Stimulated activated CD4-positive, alpha-beta T cell treated with anti-CD3 and anti-CD28 coated beads, Interleukin-4, amount 100 ng/mL, for 4 hours (primary cell): ENCODE data around the gene CCND3.
A peak's percentile ranks its signal among the peaks of the same experiment; 100 is the strongest.
"Not testable (repeated sequence)": the region's sequence is repeated elsewhere in the genome, so short reads cannot be mapped to it uniquely, and the experiment has no call there.

Experiments
- DNase-seq, 2 experiments: peaks; one replicate each; pipeline ENCODE4 v3.0.0-alpha.2; 2020

Gene CCND3

DNA sequence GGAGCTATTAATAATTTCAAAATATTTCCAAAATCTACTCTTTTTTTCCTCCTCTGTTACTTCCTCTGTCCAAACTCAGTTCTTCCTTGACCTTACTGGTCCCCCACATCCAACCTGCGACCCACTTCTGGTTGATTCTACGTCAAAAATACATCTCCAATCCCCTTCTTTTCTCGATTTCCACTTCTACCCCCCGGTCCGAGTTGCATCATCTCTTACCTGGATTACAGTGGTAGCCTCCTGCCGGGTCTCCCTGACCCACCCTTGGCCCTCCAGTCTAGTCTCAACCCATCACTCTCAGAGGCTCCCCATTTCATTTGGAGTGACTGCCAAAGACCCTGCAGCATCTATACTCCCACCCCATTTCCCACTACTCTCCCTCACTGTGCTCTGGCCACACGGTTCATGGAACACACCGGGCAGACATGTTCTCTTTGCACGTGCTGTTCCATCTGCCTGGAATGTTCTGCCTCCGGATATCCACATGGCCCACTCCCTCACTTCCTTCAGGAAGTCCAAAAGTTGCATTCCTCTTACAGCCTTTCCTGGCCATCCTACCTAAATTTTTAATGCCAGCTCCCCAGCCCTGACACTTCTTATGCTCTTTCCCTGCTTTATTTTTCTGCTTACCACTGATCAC lies 6.1 kb upstream of the CCND3 start:
- DNase-seq, result no peak

DNA sequence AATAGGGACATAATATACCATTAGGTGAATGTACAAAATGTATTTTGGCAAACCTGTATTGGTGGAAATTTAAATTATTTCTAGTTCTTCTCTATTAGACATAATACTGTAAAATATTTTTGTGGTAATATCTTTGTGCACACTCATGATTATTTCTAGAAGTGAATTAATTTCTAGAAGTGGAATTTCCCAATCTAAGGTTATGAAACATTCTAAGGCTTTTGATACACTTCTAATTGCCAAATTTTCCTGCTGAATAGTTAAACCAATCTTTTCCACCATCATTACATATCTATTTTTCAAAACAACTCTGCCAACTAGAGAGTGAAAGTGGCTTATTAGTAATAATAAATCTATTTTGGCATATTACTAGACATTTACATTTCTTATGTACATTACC lies 1.8 kb upstream of the CCND3 start:
- no peak for DNase-seq

- not testable (repeated sequence) for DNase-seq
Measured at GRCh38 chr6:41942882-41943281, 1.3 kb upstream of the CCND3 start.

DNA sequence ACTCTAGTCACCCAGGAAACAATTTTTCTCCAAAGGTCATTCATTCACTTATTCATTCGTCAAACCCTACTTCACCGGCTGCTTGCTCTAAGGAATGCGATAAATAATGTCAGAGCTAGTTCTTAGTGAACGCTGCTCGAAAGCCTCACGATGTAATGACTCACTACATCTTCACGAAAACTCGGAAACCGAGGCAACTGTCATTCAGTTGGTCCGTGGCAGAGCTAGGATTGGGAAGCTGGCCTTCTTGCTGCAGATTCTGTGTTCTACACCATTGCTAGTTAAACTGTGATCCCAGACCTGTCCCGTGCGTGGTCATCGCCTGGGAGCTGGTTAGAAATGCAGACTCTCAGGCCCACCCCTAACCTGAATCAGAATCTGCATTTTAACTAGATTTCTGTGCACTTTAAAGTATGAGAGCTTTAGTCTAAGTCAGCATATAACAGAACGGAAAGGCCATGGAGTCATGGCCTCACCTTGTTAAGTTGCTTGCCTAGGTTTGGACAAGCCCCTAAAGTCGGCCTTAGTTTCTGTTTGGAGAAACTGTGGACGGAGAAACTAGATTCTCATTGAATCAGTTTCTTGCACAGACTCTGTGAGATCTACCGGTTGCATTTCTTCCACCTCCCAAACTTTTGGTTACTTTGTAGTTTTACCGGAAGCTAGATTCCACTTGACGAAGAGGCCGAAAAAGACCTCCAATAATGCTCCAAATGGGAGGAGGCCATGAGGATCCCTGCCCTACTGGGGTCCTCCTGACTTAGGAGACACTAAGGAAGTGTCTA lies 651 bp upstream of the CCND3 start:
- DNase-seq, result peak in 1 of 2 experiments; percentile 21

DNA sequence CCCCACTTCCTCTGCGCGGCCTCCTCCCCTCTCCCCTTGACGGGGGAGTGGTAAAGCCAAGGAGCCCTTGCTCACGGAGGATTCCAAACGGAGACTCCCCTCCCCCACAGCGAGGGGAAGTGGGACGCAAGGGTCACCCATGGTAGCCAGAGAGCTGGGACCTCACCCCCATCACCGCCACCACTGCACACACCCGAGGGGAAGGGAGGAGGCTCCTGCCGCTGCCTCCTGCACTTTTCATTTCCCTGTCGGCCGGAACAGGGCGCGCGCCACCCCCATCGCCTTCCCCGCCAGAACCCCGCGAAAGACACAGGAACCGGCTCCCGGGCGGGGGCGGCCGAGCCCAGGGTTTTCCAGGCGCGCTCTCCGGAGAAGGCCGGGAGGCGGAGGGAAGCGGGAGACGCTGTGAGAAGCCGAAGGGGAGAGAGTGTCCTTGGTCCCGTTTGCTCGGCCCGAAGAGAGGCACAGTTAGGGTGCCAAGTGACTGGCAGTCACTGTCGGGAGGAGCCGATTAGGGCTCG lies 789 bp downstream of the CCND3 start:
- DNase-seq, result peak; percentile 50 to 56

DNA sequence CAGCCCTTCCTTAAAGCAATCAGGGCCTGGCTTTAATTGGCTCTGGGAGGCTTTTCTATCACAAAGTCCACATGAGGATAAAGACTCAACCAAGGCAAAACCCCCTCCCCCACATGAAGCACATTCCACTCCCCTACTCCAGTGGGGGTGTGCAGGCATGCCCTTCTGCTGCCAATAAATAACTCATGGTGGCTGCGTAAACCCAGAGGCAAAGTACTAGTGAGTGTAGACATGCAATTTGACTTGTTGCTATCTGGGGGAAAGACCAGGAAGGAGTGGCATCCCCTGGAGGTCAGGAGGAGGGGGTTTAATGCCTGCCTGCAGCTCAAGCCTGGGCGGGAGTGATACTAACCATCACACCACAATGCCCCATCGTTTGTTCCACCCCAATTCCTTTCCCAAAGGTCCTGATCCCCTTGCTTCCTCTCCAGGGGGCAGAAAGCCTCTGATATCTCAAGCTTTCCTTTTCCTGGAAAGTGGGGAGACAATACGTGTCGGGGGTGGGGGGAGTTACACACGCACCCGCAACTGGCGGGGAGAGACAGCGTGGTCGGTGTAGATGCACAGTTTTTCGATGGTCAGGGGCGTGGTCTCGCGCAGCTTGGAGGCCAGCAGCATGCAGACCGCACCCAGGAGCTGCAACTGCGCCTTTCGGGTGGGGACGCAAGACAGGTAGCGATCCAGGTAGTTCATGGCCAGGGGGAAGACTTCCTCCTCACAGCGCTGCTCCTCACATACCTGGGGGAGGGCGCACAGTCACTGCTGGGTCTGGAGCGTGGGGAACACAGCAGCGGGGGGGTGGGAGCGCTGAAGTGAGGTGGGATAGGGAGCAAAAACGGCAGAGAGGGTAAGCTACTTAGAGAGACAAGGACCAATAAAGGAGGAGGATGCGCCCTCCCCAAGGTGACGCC lies 1.5 kb downstream of the CCND3 start:
- peak in 1 of 2 experiments; percentile 43 for DNase-seq

DNA sequence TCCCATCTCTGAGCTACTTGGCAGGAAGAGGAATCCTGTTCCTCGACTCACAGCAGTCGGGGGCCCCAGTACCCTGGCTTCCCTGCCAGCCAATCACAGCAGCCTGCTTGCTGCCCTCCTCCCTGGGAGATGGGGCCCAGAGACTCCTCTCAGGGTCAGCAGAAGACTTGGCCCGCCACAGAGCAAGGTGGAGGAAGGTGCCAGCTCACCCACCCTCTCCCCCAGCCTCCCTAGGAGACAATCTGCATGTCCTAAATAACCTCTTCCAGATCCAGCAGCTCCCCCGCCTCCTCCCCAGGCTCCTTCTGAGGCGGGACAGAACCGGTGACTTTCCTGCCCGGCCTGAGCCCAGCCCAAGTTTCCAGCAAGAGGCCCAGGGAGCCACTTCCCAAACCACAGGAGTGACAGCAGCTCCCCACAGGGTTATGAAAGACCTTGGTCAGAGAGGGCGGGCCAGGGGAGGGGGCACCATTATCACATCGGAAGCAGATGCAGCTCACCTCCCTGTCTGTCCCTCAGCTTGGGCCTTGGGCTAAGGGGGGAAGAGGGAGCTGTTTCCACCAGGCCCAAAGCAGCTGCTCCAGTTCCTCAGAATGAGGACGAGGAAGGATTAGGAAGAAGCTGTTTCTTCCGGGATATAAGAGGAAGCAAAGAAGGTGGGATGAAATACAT lies 2.3 kb downstream of the CCND3 start:
- DNase-seq, result no peak

DNA sequence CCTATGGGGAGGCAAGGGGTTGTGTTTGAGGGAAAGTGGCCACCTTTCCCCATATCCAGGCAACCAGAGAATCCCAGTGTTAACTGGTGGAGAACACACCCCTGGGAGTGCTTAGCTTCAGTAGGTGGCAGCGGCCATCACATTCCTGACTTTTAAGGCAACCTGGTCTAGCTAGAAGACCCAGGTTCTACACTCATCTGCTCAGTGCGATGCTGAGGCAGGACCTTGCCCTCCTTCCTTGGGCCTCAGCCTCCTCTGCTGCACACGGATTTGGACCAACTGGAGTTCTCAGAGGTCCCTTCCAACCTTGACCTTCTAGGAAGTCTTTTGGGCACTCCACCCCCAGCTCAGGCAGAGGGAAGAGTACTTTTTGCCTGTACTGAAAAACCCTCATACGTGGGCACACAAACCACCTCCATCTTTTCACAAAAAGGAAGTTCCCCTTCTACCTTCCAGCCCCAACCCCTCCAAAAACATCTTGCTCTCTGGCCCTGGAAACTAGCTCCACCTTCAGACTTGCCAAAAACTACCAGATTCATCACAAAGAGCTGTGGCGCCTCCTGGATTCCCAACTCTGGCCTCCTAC lies 2.9 kb downstream of the CCND3 start:
- DNase-seq, result no peak

DNA sequence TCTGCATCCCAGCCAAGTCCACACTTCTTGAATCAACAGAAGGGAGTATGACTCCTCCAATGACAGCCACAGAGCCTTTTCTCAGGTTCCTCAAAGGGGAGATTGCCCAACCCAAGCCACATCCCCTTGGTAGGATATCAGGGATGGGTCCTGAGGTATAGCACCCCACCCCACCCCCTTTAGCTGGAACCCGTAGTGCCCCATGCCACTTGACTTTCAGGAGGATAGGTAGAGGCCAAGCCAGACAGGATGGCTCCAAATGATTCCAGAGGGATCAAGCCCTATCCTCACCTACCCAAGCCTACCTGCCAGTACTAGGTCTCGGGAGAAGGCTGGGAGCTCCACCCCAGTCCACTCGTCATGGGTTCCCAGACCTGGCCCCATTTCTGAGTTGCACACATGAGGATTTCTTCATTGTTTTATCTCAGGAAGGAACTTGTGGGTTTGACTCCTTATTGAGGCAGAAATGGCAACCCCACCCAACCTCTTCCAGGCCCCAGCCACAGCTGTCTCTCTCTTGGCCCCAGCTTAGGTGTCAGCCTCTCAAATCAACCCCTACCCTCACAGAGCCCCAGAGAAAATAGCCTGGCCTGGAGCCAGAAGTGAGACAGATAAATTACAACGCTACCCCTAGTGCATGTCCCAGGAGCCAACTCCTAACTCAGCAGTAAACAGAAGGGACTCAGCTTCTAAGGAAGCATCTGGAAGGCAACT lies 3.6 kb downstream of the CCND3 start:
- DNase-seq, result no peak

GRCh38 chr6:41937472-41937860 lies 4.1 kb downstream of the CCND3 start:
- no peak for DNase-seq

DNA sequence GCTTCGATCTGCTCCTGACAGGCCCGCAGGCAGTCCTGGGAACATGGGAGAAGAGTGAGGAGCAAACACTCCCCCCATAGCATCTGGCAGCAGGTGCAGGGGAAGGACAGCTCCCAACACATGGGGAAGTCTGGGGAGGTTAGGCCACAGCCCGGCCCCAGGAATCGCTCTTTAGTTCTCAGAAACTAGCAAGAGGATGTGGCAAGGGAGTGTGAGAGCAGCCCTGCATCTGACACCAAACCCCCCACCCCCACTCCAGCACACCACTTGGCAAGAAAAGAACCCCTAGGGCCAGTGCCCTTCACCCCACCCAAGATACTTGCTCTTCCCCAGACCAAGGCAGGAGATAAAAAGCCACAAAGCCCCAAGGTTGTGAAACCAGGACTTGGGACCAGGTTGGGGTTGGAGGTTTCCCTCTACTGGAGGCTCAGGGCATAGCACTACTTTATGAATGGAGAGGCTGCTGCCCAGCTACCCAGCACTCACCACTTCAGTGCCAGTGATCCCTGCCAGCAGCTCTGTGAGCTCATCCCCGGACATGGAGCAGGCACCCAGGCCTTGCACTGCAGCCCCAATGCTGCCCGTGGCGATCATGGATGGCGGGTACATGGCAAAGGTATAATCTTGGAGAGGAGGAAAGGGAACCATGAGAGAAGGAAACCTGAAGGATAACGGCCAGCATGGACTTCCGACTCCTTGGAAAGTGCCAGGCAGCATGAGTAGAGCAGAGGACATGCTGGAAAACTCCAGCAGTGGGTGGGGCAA lies 5.4 kb downstream of the CCND3 start:
- DNase-seq, result peak; percentile 44 to 57

GRCh38 chr6:41935685-41936072 lies 5.9 kb downstream of the CCND3 start:
- no peak for DNase-seq

GRCh38 chr6:41935193-41935574 lies 6.4 kb downstream of the CCND3 start:
- no peak for DNase-seq

GRCh38 chr6:41934278-41935192 lies 7.1 kb downstream of the CCND3 start:
- DNase-seq, result no peak

DNA sequence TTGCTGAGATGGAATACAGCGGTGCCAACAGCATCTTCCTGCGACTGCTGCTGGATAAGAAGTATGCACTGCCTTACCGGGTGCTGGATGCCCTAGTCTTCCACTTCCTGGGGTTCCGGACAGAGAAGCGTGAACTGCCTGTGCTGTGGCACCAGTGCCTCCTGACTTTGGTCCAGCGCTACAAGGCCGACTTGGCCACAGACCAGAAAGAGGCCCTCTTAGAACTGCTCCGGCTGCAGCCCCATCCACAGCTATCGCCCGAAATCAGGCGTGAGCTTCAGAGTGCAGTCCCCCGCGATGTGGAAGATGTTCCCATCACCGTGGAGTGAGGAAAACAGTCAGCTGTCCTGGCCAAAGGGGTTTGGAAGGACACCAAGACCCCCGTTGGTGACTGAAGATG lies 9.2 kb downstream of the CCND3 start:
- DNase-seq, result no peak

DNA sequence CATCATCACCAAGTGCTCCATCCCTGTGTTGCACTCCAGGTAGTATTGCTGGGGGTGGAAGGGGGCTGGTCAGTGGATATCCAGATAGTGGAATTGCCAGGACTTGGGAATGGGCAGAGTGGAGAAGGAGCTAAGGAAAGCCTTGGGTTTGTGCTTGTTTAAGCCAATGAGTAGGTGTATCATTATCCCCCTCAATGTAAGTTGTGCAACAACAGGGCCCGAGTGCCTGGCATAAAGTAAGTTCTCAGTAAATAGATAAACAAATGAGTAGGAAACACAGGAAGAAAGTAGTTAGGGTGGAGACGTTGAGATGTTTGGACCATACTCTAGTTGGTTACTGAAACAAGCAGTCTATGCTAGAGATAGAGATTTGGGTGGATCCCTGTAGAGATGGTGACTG lies 9.8 kb downstream of the CCND3 start:
- DNase-seq, result no peak

GRCh38 chr6:41929924-41930323 lies 11.7 kb downstream of the CCND3 start:
- DNase-seq, result no peak

- DNase-seq, result no peak
Measured at GRCh38 chr6:41927253-41927652, 14.4 kb downstream of the CCND3 start.

GRCh38 chr6:41922154-41922553 lies 19.5 kb downstream of the CCND3 start:
- no peak for DNase-seq

DNA sequence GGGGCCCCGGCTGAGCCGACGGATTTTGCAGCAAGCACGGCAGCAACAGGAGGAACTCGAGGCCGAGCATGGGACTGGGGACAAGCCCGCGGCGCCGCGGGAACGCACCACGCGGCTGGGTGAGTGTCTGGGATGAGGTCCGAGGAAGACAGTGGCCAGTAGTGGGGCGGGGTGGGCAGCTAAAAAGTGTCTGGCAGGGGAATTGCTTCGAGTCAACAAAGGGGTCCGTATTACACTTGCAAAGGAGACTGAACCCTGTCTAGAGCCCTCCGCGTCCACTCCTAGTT lies 20.0 kb downstream of the CCND3 start:
- DNase-seq, result no peak
